ENCODE results near the gene KATNA1.

KATNA1 gene

GRCh38 chr6:149615805-149616204 is 32.7 kb downstream of the KATNA1 start:
- Histone ChIP-seq H3K9ac (ENCODE audit: low read depth, low read length, poor library complexity, severe bottlenecking) (no peak overlapping the region), H3K27me3 (ENCODE audit: insufficient read depth, low read length, poor library complexity, severe bottlenecking) (no peaks in the 10 kb centered on the region), H3K36me3 (ENCODE audit: insufficient read depth, low read length) (peaks cover 36% of the 10 kb centered on the region; the same call in 1 of the 2 replicates), H3K79me2 (ENCODE audit: insufficient read depth, low read length) (no peaks in the 10 kb centered on the region), H4K20me1 (ENCODE audit: insufficient read depth, low read length, poor library complexity, severe bottlenecking) (no peaks in the 10 kb centered on the region), H3K9me2 (replicated peaks; ENCODE audit: low read depth, low read length) (no peaks in the 10 kb centered on the region), H3K4me3 (ENCODE audit: low read length, poor library complexity, severe bottlenecking) (no peak overlapping the region), H3K9me3 (ENCODE audit: insufficient read depth, low read depth, low read length) (peaks cover 3% of the 10 kb centered on the region; the same call in 1 of the 2 replicates), H2AFZ (ENCODE audit: low read length) (no peak overlapping the region), H3F3A (ENCODE audit: low read depth) (no peaks in the 10 kb centered on the region), H3K4me1 (ENCODE audit: insufficient read depth, low read length, poor library complexity, severe bottlenecking) (no peaks in the 10 kb centered on the region), H3K4me2 (ENCODE audit: low read depth, low read length, poor library complexity, severe bottlenecking) (no peak overlapping the region)
- TF ChIP-seq EZH2phosphoT487 (IDR thresholded peaks at IDR 0.05; ENCODE audit: borderline replicate concordance) (no peak), CTCF (conservative IDR thresholded peaks at IDR 0.05; ENCODE audit: low read length) (no peak)

GRCh38 chr6:149614337-149614736 is 34.2 kb downstream of the KATNA1 start:
- no peak overlapping the region for H3K4me3 ChIP-seq (ENCODE audit: low read length, poor library complexity, severe bottlenecking)
- no peak for TF ChIP-seq CTCF (conservative IDR thresholded peaks at IDR 0.05; ENCODE audit: low read length)
- TF ChIP-seq EZH2phosphoT487 (IDR thresholded peaks at IDR 0.05; ENCODE audit: borderline replicate concordance): no peak
- H3K9me2 ChIP-seq (replicated peaks; ENCODE audit: low read depth, low read length): no peaks in the 10 kb centered on the region
- H3F3A ChIP-seq (ENCODE audit: low read depth): no peaks in the 10 kb centered on the region
- H3K79me2 ChIP-seq (ENCODE audit: insufficient read depth, low read length): no peaks in the 10 kb centered on the region
- no peaks in the 10 kb centered on the region for H4K20me1 ChIP-seq (ENCODE audit: insufficient read depth, low read length, poor library complexity, severe bottlenecking)
- no peak overlapping the region for H2AFZ ChIP-seq (ENCODE audit: low read length)
- H3K4me1 ChIP-seq (ENCODE audit: insufficient read depth, low read length, poor library complexity, severe bottlenecking): no peaks in the 10 kb centered on the region
- H3K9me3 ChIP-seq (ENCODE audit: insufficient read depth, low read depth, low read length): peaks cover 3% of the 10 kb centered on the region; the same call in 1 of the 2 replicates
- H3K4me2 ChIP-seq (ENCODE audit: low read depth, low read length, poor library complexity, severe bottlenecking): no peak overlapping the region
- H3K27me3 ChIP-seq (ENCODE audit: insufficient read depth, low read length, poor library complexity, severe bottlenecking): no peaks in the 10 kb centered on the region
- no peak overlapping the region for H3K9ac ChIP-seq (ENCODE audit: low read depth, low read length, poor library complexity, severe bottlenecking)
- H3K36me3 ChIP-seq (ENCODE audit: insufficient read depth, low read length): peaks cover 38% of the 10 kb centered on the region; the same call in 1 of the 2 replicates

- Histone ChIP-seq H4K20me1 (ENCODE audit: insufficient read depth, low read length, poor library complexity, severe bottlenecking) (no peaks in the 10 kb centered on the region), H3F3A (ENCODE audit: low read depth) (no peaks in the 10 kb centered on the region), H2AFZ (ENCODE audit: low read length) (no peak overlapping the region), H3K27me3 (ENCODE audit: insufficient read depth, low read length, poor library complexity, severe bottlenecking) (no peaks in the 10 kb centered on the region), H3K9me3 (ENCODE audit: insufficient read depth, low read depth, low read length) (peaks cover 2% of the 10 kb centered on the region; the same call in 1 of the 2 replicates), H3K36me3 (ENCODE audit: insufficient read depth, low read length) (peaks cover 13% of the 10 kb centered on the region; the same call in 1 of the 2 replicates), H3K9ac (ENCODE audit: low read depth, low read length, poor library complexity, severe bottlenecking) (no peak overlapping the region), H3K4me2 (ENCODE audit: low read depth, low read length, poor library complexity, severe bottlenecking) (no peak overlapping the region), H3K4me1 (ENCODE audit: insufficient read depth, low read length, poor library complexity, severe bottlenecking) (no peaks in the 10 kb centered on the region), H3K9me2 (replicated peaks; ENCODE audit: low read depth, low read length) (no peaks in the 10 kb centered on the region), H3K4me3 (ENCODE audit: low read length, poor library complexity, severe bottlenecking) (no peak overlapping the region), H3K79me2 (ENCODE audit: insufficient read depth, low read length) (peaks cover 13% of the 10 kb centered on the region; the same call in 1 of the 2 replicates)
- TF ChIP-seq EZH2phosphoT487 (IDR thresholded peaks at IDR 0.05; ENCODE audit: borderline replicate concordance) (no peak), CTCF (conservative IDR thresholded peaks at IDR 0.05; ENCODE audit: low read length) (no peak)
Observed at GRCh38 chr6:149608381-149608982, 40.0 kb downstream of the KATNA1 start.
